Chondrocyte (in vitro differentiated cells): ENCODE results near the gene ZNF652. TPM values are rescaled to one million over a fixed set of nuclear protein-coding genes. Genes with fewer than 3 reads are reported as not detected.

Experiments
- DNase-seq: peaks from one replicate; pipeline ENCODE4 v3.0.0; 2021; ENCODE audit warnings: mixed read lengths, low spot score
- H3K27ac Mint-ChIP-seq: one replicate; pipeline ENCODE4 v1.8.0; 2021; ENCODE audit warnings: mild to moderate bottlenecking, moderate library complexity, mixed read lengths; ENCODE audit not compliant: unreplicated experiment
- H3K27me3 Mint-ChIP-seq: 2 replicates; pipeline ENCODE4 v1.8.0; 2021; ENCODE audit warnings: low read depth, mixed read lengths
- H3K36me3 Mint-ChIP-seq: 2 replicates; pipeline ENCODE4 v1.8.0; 2021; ENCODE audit warnings: low read depth, mixed read lengths
- H3K4me1 Mint-ChIP-seq: 2 replicates; pipeline ENCODE4 v1.8.0; 2021; ENCODE audit warnings: low read depth, mild to moderate bottlenecking, mixed read lengths
- H3K4me3 Mint-ChIP-seq: one replicate; pipeline ENCODE4 v1.8.0; 2021; ENCODE audit warnings: mild to moderate bottlenecking, moderate library complexity, mixed read lengths; ENCODE audit not compliant: unreplicated experiment
- H3K9me3 Mint-ChIP-seq: 2 replicates; pipeline ENCODE4 v1.8.0; 2021; ENCODE audit warnings: low read depth, mixed read lengths
- CTCF ChIP-seq: fragments of 200-600 bp; sonication (generic); IDR thresholded peaks from 2 replicates; pipeline ENCODE4 v1.5.0; 2021; ENCODE audit warnings: antibody characterized with exemption, mild to moderate bottlenecking, moderate library complexity
- total RNA-seq: library from RNA; stranded (reverse); gene quantifications from 3 replicates; pipeline ENCODE4 v1.2.1, GENCODE V29; 2021

Gene ZNF652
- total RNA-seq, 1 donor from 2014 or later: 48.0 TPM

GRCh38 chr17:49388692-49389513 lies 26.9 kb upstream of the ZNF652 start:
- peaks cover 2% of the 10 kb centered on the region for H3K27me3 Mint-ChIP-seq
- H3K27ac Mint-ChIP-seq: no peak overlapping the region

GRCh38 chr17:49388290-49388640 lies 26.2 kb upstream of the ZNF652 start:
- Mint-ChIP-seq H3K9me3 (peaks cover 2% of the 10 kb centered on the region), H3K27ac (no peak overlapping the region), H3K4me3 (no peak overlapping the region), H3K36me3 (no peaks in the 10 kb centered on the region), H3K27me3 (peaks cover 2% of the 10 kb centered on the region), H3K4me1 (peaks cover 9% of the 10 kb centered on the region)
- no peak for DNase-seq
- no peak for TF ChIP-seq CTCF

More at GRCh38 chr17:49388692-49389513, 26.9 kb upstream of the ZNF652 start:
- no peak for DNase-seq
- Mint-ChIP-seq H3K4me1 (peaks cover 9% of the 10 kb centered on the region), H3K4me3 (no peak overlapping the region), H3K36me3 (no peaks in the 10 kb centered on the region), H3K9me3 (peaks cover under 1% of the 10 kb centered on the region)
- TF ChIP-seq CTCF: no peak

GRCh38 chr17:49387498-49388289 lies 25.6 kb upstream of the ZNF652 start:
- H3K4me3 Mint-ChIP-seq: no peak overlapping the region
- H3K9me3 Mint-ChIP-seq: peaks cover 2% of the 10 kb centered on the region
- peaks cover 9% of the 10 kb centered on the region for H3K4me1 Mint-ChIP-seq
- DNase-seq: no peak
- peaks cover 2% of the 10 kb centered on the region for H3K27me3 Mint-ChIP-seq
- TF ChIP-seq CTCF: no peak
- no peaks in the 10 kb centered on the region for H3K36me3 Mint-ChIP-seq
- H3K27ac Mint-ChIP-seq: no peak overlapping the region

- Mint-ChIP-seq H3K9me3 (peaks cover 2% of the 10 kb centered on the region), H3K27me3 (peaks cover 6% of the 10 kb centered on the region), H3K36me3 (no peaks in the 10 kb centered on the region), H3K4me1 (peaks cover 9% of the 10 kb centered on the region), H3K27ac (no peak overlapping the region), H3K4me3 (no peak overlapping the region)
- no peak for DNase-seq
- TF ChIP-seq CTCF: no peak
Measured at GRCh38 chr17:49386373-49386772, 24.3 kb upstream of the ZNF652 start.

- peaks cover 2% of the 10 kb centered on the region for H3K9me3 Mint-ChIP-seq
- no peak overlapping the region for H3K27ac Mint-ChIP-seq
- TF ChIP-seq CTCF: no peak
- H3K36me3 Mint-ChIP-seq: no peaks in the 10 kb centered on the region
- peaks cover 6% of the 10 kb centered on the region for H3K27me3 Mint-ChIP-seq
- H3K4me1 Mint-ChIP-seq: peaks cover 3% of the 10 kb centered on the region
- no peak for DNase-seq
- H3K4me3 Mint-ChIP-seq: no peak overlapping the region
Measured at GRCh38 chr17:49384951-49385350, 22.9 kb upstream of the ZNF652 start.
